Coronary artery (tissue), 2 donors: Measurements from ENCODE around the gene MALRD1.

ENCODE experiments used
- DNase-seq: peaks from one replicate; pipeline ENCODE4 v3.0.0-alpha.2; 2017; ENCODE audit warnings: low spot score
- H3K27ac ChIP-seq, 2 donors: fragments of 200-600 bp; sonication (generic); one replicate each; pipeline ENCODE4 v1.5.1; 2016 to 2019
- H3K4me3 ChIP-seq: fragments of 200-600 bp; sonication (generic); 2 replicates; pipeline ENCODE4 v1.5.1; 2016; ENCODE audit warnings: mild to moderate bottlenecking, moderate library complexity
- CTCF ChIP-seq: fragments of 200-600 bp; sonication (generic); IDR thresholded peaks from one replicate; pipeline ENCODE4 v1.5.1; 2019; ENCODE audit warnings: antibody characterized with exemption

The MALRD1 gene

DNA sequence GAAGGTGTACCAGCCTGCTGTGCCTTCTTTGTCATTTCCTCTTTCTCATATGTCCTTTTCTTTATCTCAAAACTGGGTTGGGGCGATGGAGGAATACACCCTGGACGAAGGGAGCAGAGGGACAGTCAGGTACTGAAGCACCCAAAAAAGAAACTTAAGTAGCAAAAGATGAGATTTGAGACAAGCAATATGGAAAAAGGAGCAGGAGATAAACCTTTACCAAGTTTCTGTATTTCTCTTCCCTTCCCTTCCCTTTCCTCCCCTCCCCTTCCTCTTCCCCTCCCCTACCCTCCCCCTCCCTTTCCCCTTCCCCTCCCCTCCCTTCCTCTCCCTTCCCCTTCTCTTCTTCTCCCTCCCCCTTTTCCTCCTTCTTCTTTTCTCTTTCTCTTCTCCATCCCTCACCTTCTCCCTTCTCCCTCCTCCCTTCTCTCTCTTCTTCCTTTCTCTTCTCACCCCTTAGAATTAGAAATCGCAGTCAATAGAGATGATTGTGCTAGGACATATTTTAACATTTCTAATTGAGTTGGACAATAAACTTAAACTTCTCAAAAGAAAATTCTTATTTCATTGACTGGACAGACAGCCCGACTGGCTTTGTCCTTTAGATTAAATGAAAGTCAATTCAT, 652.9 kb downstream of the MALRD1 start:
- Histone ChIP-seq H3K27ac (no peak overlapping the region), H3K4me3 (no peak overlapping the region)
- DNase-seq: no peak
- TF ChIP-seq CTCF: no peak

GRCh38 chr10:19702215-19702614, 653.6 kb downstream of the MALRD1 start:
- DNase-seq: no peak
- no peak overlapping the region for H3K4me3 ChIP-seq
- H3K27ac ChIP-seq: no peak overlapping the region
- TF ChIP-seq CTCF: no peak

GRCh38 chr10:19704544-19704943, 655.9 kb downstream of the MALRD1 start:
- no peak overlapping the region for H3K27ac ChIP-seq
- no peak for DNase-seq
- TF ChIP-seq CTCF: no peak
- H3K4me3 ChIP-seq: no peak overlapping the region

DNA sequence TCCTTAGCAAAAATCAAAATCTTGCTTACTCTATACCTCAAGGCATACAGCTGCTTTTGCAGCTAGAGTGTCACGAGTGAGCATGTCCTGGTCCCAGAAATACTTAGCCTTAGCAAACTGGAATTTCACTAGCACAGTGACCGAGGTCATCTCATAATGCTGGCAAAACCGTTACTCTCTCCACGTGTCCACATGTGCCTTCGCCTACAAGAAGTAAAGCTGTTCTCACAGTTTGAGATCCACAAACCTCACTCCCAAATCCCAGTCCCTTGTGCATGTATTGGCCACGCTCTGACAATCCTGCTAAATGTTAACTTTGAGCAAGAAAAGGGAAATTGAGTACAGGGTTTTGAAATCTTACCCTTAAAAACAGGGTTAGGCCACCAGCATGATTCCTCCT, 656.6 kb downstream of the MALRD1 start:
- no peak overlapping the region for H3K4me3 ChIP-seq
- H3K27ac ChIP-seq: no peak overlapping the region
- no peak for TF ChIP-seq CTCF
- no peak for DNase-seq

DNA sequence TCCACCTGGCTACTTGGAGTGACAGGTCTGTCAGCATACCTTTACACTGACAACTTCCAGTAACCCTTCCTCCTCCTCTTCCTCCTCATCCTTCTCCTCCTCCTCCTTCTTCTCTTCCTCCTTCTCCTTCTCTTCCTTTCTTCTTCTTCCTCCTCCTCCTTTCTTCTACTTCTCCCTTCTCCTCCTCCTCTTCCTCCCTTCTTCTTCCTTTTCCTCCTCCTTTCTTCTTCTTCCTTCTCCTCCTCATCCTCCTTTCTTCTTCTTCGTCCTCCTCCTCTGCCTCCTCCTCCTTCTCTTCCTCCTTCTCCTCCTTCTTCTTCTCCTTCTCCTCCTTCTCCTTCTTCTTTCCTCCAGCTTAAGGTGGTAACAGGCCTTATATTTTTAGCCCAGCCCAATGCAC, 658.3 kb downstream of the MALRD1 start:
- Histone ChIP-seq H3K4me3 (no peak overlapping the region), H3K27ac (no peak overlapping the region)
- TF ChIP-seq CTCF: no peak
- DNase-seq: no peak

GRCh38 chr10:19707376-19707775, 658.8 kb downstream of the MALRD1 start:
- H3K4me3 ChIP-seq: no peak overlapping the region
- no peak for TF ChIP-seq CTCF
- DNase-seq: no peak
- H3K27ac ChIP-seq: no peak overlapping the region

DNA sequence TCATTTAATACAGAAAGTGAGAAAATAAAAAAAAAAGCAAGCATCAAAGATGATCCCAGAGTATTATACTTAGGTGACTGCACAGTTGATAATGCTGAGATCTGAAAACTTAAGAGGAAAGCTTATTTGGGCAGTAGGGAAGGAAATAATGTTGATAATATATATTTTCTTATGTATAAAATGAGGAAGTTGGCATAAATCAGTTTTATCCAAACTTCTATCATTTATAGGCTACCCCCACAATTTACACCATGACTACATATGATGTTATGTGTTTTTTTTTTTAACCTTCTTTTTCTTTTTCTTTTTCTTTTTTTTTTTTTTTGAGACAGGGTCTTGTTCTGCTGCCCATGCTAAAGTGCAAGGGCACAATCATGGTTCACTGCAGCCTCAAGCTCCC, 659.4 kb downstream of the MALRD1 start:
- DNase-seq: no peak
- Histone ChIP-seq H3K27ac (no peak overlapping the region), H3K4me3 (no peak overlapping the region)
- TF ChIP-seq CTCF: no peak
